ENCODE measurements around the gene BNIP3.
"Not testable (repeated sequence)": the region's sequence is repeated elsewhere in the genome, so short reads cannot be mapped to it uniquely, and the experiment has no call there.

BNIP3 gene

GRCh38 chr10:132001238-132001972, 19.7 kb upstream of the BNIP3 start:
- peak; percentile 27 for DNase-seq

DNA sequence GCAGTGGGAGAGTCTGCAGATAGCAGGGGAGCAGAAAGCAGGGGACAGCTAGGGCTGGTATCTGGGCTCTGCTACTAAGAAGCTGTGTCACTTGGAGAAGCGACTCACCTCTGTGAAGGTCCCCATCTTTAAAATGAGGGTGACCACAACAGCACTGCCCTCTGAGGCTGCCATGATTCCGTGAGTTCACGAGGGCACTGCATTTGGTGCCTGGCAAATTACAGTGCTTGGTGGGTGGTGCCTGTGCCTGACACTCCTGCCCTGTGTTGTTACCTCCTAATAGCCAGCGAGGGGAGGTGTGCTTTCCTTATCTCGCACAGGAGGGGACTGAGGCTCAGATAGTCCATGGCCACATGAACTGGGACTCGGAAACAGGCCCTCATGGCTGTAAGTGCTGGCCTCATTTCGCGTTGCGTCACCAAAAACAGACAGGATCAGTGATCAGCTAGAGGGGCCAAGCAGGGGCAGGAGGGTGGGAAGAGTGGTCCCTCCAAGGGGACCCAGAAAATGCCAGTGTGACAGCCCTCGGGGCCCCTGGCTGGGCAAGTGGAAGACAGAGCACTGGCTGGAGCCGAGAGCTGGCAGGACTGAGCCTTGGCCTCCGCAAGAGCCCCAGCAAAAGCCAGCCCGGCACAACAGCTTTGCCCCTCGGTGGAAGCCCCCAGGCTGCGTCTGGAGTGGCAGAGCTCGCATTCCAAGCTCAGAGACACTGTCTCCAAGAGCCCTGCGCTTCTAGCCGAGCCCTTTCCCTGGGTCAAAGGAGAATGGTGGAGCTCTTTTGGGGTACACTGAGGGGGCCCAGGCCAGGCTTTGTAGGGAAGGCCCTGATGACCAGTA, 17.3 kb upstream of the BNIP3 start:
- DNase-seq = no peak

- no peak for DNase-seq
Observed at GRCh38 chr10:131998050-131998844, 16.5 kb upstream of the BNIP3 start.

GRCh38 chr10:131997366-131998049, 15.8 kb upstream of the BNIP3 start:
- DNase-seq = peak; percentile 34

- DNase-seq = peak; percentile 23
Observed at GRCh38 chr10:131996466-131997365, 15.0 kb upstream of the BNIP3 start.

- no peak for DNase-seq
Observed at GRCh38 chr10:131994435-131994834, 12.7 kb upstream of the BNIP3 start.

DNA sequence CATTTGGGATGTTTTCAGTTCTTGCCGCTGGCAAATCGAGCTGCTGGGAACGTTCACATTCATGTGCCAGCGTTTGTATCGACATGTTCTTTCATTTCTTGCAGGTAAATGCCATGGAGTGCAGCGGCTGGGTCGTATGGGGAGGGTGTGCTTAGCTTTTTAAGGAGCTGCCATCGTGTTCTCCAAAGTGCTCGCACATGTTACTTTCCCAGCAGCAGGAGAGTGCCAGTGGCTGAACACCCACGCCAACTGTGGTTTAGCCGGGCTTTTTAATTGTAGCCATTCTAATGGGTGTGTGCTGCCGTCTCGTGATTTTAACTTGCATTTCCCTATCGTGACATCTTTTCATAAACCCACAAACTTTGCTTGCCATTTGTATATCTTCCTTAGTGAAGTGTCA, 11.6 kb upstream of the BNIP3 start:
- no peak for DNase-seq

DNA sequence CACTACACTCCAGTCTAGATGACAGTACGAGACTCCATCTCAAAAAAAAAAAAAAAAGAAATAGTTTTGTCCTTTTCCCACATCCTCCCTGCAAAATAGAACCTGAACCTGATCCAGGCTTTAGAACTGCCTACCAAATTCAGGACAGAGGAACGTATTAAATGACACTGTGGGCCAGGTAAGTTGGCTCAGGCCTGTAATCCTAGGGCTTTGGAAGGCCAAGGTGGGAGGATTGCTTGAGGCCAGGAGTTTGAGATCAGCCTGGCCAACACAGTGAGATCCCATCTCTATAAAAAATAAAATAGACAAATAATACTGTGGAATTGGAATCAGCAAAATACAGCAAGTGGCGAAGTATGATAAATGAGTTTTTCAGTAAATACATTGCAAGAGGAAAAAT, 10.0 kb upstream of the BNIP3 start:
- DNase-seq = no peak

DNA sequence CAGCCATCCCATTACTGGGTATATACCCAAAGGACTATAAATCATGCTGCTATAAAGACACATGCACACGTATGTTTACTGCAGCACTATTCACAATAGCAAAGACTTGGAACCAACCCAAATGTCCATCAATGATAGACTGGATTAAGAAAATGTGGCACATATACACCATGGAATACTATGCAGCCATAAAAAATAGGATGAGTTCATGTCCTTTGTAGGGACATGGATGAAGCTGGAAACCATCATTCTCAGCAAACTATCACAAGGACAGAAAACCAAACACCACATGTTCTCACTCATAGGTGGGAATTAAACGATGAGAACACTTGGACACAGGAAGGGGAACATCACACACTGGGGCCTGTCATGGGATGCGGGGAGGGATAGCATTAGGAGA, 6.1 kb upstream of the BNIP3 start:
- DNase-seq = not testable (repeated sequence)

- DNase-seq = not testable (repeated sequence)
Observed at GRCh38 chr10:131987301-131987700, 5.6 kb upstream of the BNIP3 start.

GRCh38 chr10:131986851-131987250, 5.1 kb upstream of the BNIP3 start:
- DNase-seq = not testable (repeated sequence)

- DNase-seq = no peak
Observed at GRCh38 chr10:131983780-131984179, 2.1 kb upstream of the BNIP3 start.

DNA sequence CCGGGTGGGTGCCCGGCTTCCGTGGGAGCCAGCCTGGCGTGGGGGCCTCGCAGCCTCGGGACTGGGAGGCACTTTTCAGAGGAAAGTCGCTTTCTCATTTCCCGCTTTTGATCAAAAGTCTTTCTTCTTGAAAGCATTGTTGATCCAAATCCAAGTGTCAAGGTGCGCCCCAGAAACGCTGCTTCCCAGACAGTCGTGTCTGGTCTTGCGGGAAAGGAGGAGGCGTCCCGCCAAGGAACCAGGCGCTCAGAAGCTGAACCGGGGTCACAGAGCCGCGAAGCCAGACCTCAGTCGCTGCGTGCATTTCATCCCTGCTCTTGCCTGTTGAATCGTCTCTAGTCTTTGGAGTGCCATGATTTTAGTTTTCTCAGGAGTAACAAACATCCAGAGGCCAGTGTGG, 1.1 kb upstream of the BNIP3 start:
- DNase-seq = no peak

GRCh38 chr10:131982185-131982756, 548 bp upstream of the BNIP3 start:
- no peak for DNase-seq

GRCh38 chr10:131980761-131981428, 828 bp downstream of the BNIP3 start:
- DNase-seq = no peak

GRCh38 chr10:131980321-131980720, 1.4 kb downstream of the BNIP3 start:
- DNase-seq = no peak

- DNase-seq = no peak
Observed at GRCh38 chr10:131979821-131980270, 1.9 kb downstream of the BNIP3 start.

GRCh38 chr10:131979336-131979735, 2.4 kb downstream of the BNIP3 start:
- no peak for DNase-seq

GRCh38 chr10:131978851-131979250, 2.9 kb downstream of the BNIP3 start:
- no peak for DNase-seq

- DNase-seq = no peak
Observed at GRCh38 chr10:131978366-131978765, 3.4 kb downstream of the BNIP3 start.

All from NCI-H2029 treated with DMSO at 0.1 percent for 48 hours (cell line).